Measurements from ENCODE around the gene PLEKHM3.

GRCh38 chr2:207995887-207996286 is 29.4 kb downstream of the PLEKHM3 start:
- TF ChIP-seq CTCF (IDR thresholded peaks at IDR 0.05) (no peak), POLR2A (IDR thresholded peaks at IDR 0.05) (no peak)

Data from adrenal gland (tissue), 5 donors.